PC-3 (cell line): ENCODE data around the gene CHRNA4. TPM values are rescaled to one million over a fixed set of nuclear protein-coding genes. Genes with fewer than 3 reads are reported as not detected.

Experiments
- ATAC-seq: fragments of 200-7000 bp; cut with Tn5 transposase; 2 replicates; pipeline ENCODE4 v1.9.1; 2020; ENCODE audit warnings: mild to moderate bottlenecking, moderate library complexity
- BruUV-seq: library from RNA; stranded (reverse); fragments of 400-500 nt; replicated peaks from 2 replicates; lab custom pipeline; 2021; lab: Mats Ljungman, UMichigan
- CTCF ChIA-PET: fragments of 300-600 bp; sonication (Branson Sonifier 250); formaldehyde crosslinking; loops from one replicate; lab custom pipeline; 2022; ENCODE audit warnings: antibody characterized with exemption; lab: Charles Lee
- POLR2A ChIA-PET: fragments of 300-600 bp; sonication (Branson Sonifier 250); formaldehyde crosslinking; loops from one replicate; lab custom pipeline; 2022; ENCODE audit warnings: antibody characterized with exemption; ENCODE audit not compliant: unreplicated experiment; lab: Charles Lee
- DNase-seq: peaks from one replicate; pipeline ENCODE4 v3.0.0-alpha.2; 2015
- H2AFZ ChIP-seq: fragments of 300-600 bp; sonication (generic); 2 replicates; pipeline ENCODE4 v1.6.0; 2016; ENCODE audit warnings: antibody characterized with exemption, low read length
- H3F3A ChIP-seq: fragments of 300-600 bp; sonication (generic); one replicate; pipeline ENCODE4 v1.6.0; 2017; ENCODE audit warnings: antibody characterized with exemption, low read length, control low read depth, mild to moderate bottlenecking; ENCODE audit not compliant: unreplicated experiment
- H3K27ac ChIP-seq: fragments of 300-600 bp; sonication (generic); 2 replicates; pipeline ENCODE4 v1.5.1; 2016; ENCODE audit warnings: mild to moderate bottlenecking, low read length
- H3K27me3 ChIP-seq: fragments of 300-600 bp; sonication (generic); 2 replicates; pipeline ENCODE4 v1.6.1; 2016; ENCODE audit warnings: low read length, mixed read lengths
- H3K36me3 ChIP-seq: fragments of 300-600 bp; sonication (generic); 2 replicates; pipeline ENCODE4 v1.6.1; 2016; ENCODE audit warnings: low read depth, mixed run types, low read length, mixed read lengths
- H3K4me1 ChIP-seq: fragments of 300-600 bp; sonication (generic); 2 replicates; pipeline ENCODE4 v1.5.1; 2016; ENCODE audit warnings: low read length; ENCODE audit not compliant: insufficient read depth
- H3K4me2 ChIP-seq: fragments of 300-600 bp; sonication (generic); 2 replicates; pipeline ENCODE4 v1.6.0; 2016; ENCODE audit warnings: low read length
- H3K4me3 ChIP-seq: fragments of 300-600 bp; sonication (generic); 2 replicates; pipeline ENCODE4 v1.5.1; 2016; ENCODE audit warnings: mild to moderate bottlenecking, low read length, mixed read lengths
- H3K79me2 ChIP-seq: fragments of 300-600 bp; sonication (generic); 2 replicates; pipeline ENCODE4 v1.6.1; 2017; ENCODE audit warnings: low read length, mixed read lengths
- H3K9ac ChIP-seq: fragments of 300-600 bp; sonication (generic); 2 replicates; pipeline ENCODE4 v1.6.0; 2016; ENCODE audit warnings: mild to moderate bottlenecking, low read length
- H3K9me2 ChIP-seq: fragments of 300-600 bp; sonication (generic); replicated peaks from 2 replicates; pipeline ENCODE4 v1.6.1; 2016; ENCODE audit warnings: mixed run types, low read length, mixed read lengths
- H3K9me3 ChIP-seq: fragments of 300-600 bp; sonication (generic); 2 replicates; pipeline ENCODE4 v1.6.1; 2016; ENCODE audit warnings: low read length, mixed read lengths
- H4K20me1 ChIP-seq: fragments of 300-600 bp; sonication (generic); 2 replicates; pipeline ENCODE4 v1.6.1; 2016; ENCODE audit warnings: low read length, mixed read lengths
- CTCF ChIP-seq: fragments of 300-600 bp; sonication (generic); conservative IDR thresholded peaks from 2 replicates; pipeline ENCODE4 v1.5.1; 2017; ENCODE audit warnings: antibody characterized with exemption, low read depth, mild to moderate bottlenecking, low read length
- EZH2 ChIP-seq: fragments of 300-600 bp; sonication (generic); IDR thresholded peaks from one replicate; pipeline ENCODE4 v1.6.1; 2017; ENCODE audit warnings: antibody characterized with exemption, mild to moderate bottlenecking, low read length; ENCODE audit not compliant: unreplicated experiment
- EZH2phosphoT487 ChIP-seq: fragments of 300-600 bp; sonication (generic); IDR thresholded peaks from 2 replicates; pipeline ENCODE4 v1.6.1; 2018; ENCODE audit warnings: mild to moderate bottlenecking, antibody characterized with exemption, low read length, borderline replicate concordance
- intact Hi-C: fragments of 100-400 bp; cut with micrococcal nuclease; formaldehyde crosslinking; loops from 2 replicates; pipeline ENCODE4 v1.9.0; 2023
- total RNA-seq: library from RNA; depleted of rRNA; stranded (reverse); fragments of >200 nt; gene quantifications from 2 replicates; pipeline ENCODE4 v1.2.3, GENCODE V29; 2014

The CHRNA4 gene
- total RNA-seq, 1 experiment from 2014 or later: not detected

GRCh38 chr20:63354636-63355350 is 6.4 kb downstream of the CHRNA4 start:
- H3K36me3 ChIP-seq: no peaks in the 10 kb centered on the region
- H2AFZ ChIP-seq: no peak overlapping the region
- ChIA-PET CTCF (no interaction called here), POLR2A (no interaction called here)
- no peaks in the 10 kb centered on the region for H3F3A ChIP-seq
- H3K4me1 ChIP-seq: no peaks in the 10 kb centered on the region
- no peak overlapping the region for H3K4me3 ChIP-seq
- H3K79me2 ChIP-seq: no peaks in the 10 kb centered on the region
- intact Hi-C loops: no loop called here
- ATAC-seq: no peak
- H3K9ac ChIP-seq: no peak overlapping the region
- no peak overlapping the region for H3K27ac ChIP-seq
- H3K4me2 ChIP-seq: no peak overlapping the region
- DNase-seq: no peak
- BruUV-seq: no TSS peak
- H3K9me2 ChIP-seq: no peaks in the 10 kb centered on the region
- H3K27me3 ChIP-seq: no peaks in the 10 kb centered on the region
- H4K20me1 ChIP-seq: no peaks in the 10 kb centered on the region
- no peaks in the 10 kb centered on the region for H3K9me3 ChIP-seq
- TF ChIP-seq EZH2phosphoT487: no peak
- TF ChIP-seq CTCF: no peak
- no peak for TF ChIP-seq EZH2

- Histone ChIP-seq H3F3A (no peaks in the 10 kb centered on the region), H3K4me1 (no peaks in the 10 kb centered on the region), H3K9me2 (no peaks in the 10 kb centered on the region), H2AFZ (no peak overlapping the region), H3K4me3 (no peak overlapping the region), H3K9ac (no peak overlapping the region), H4K20me1 (no peaks in the 10 kb centered on the region), H3K27me3 (no peaks in the 10 kb centered on the region), H3K36me3 (no peaks in the 10 kb centered on the region), H3K79me2 (no peaks in the 10 kb centered on the region), H3K4me2 (no peak overlapping the region), H3K27ac (no peak overlapping the region), H3K9me3 (no peaks in the 10 kb centered on the region)
- no peak for ATAC-seq
- DNase-seq: no peak
- ChIA-PET POLR2A (interaction anchor here (0.6 kb wide), 1 partner anchor 138 kb away, joined by 5 read pairs; no protein-coding TSS in a partner anchor), CTCF (no interaction called here)
- intact Hi-C loops: no loop called here
- no TSS peak for BruUV-seq
- no peak for TF ChIP-seq EZH2phosphoT487
- TF ChIP-seq EZH2: no peak
- no peak for TF ChIP-seq CTCF
These were observed 8.3 kb downstream of the CHRNA4 start for GRCh38 chr20:63352811-63353221.

GRCh38 chr20:63351811-63352591 is 9.1 kb downstream of the CHRNA4 start:
- BruUV-seq: no TSS peak
- Histone ChIP-seq H3K36me3 (no peaks in the 10 kb centered on the region), H3K79me2 (no peaks in the 10 kb centered on the region), H4K20me1 (no peaks in the 10 kb centered on the region), H3F3A (no peaks in the 10 kb centered on the region), H2AFZ (no peak overlapping the region), H3K4me3 (no peak overlapping the region), H3K9ac (no peak overlapping the region), H3K4me1 (no peaks in the 10 kb centered on the region), H3K4me2 (no peak overlapping the region), H3K27ac (no peak overlapping the region), H3K9me2 (no peaks in the 10 kb centered on the region), H3K27me3 (no peaks in the 10 kb centered on the region), H3K9me3 (no peaks in the 10 kb centered on the region)
- ATAC-seq: no peak
- no peak for TF ChIP-seq EZH2phosphoT487
- POLR2A ChIA-PET: no interaction called here
- CTCF ChIA-PET: no interaction called here
- DNase-seq: no peak
- intact Hi-C loops: no loop called here
